HG02884 (cell line): Measurements from ENCODE around the gene PLAU.
"Not testable (repeated sequence)": the region's sequence is repeated elsewhere in the genome, so short reads cannot be mapped to it uniquely, and the experiment has no call there.

Experiments used
- ATAC-seq: cut with Tn5 transposase; IDR thresholded peaks from one replicate; pipeline ENCODE4 v1.9.1; 2021; ENCODE audit warnings: mild to moderate bottlenecking, moderate library complexity; ENCODE audit not compliant: unreplicated experiment

The PLAU gene

GRCh38 chr10:73919481-73919880 is 8.5 kb downstream of the PLAU start:
- ATAC-seq, result not testable (repeated sequence)

DNA sequence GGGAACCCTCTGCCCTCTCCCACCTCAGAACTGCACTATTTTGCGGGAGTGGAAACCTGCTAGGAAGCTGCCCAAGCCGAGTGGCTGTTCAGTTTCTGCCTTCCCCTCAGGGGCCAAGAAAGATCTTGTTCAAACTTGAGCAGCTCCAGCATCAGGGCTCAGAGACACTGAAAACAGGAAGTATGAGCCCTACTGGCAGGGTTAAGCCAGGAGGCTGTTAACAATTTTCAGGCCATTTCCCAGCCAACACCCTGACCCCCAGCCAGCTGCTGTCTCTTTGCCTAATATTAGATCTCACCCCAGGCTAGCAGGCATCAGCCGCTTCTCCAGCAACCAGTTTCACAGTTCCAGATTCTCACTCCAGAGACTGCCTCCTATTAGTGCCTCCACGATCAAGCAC is 9.2 kb downstream of the PLAU start:
- no peak for ATAC-seq

DNA sequence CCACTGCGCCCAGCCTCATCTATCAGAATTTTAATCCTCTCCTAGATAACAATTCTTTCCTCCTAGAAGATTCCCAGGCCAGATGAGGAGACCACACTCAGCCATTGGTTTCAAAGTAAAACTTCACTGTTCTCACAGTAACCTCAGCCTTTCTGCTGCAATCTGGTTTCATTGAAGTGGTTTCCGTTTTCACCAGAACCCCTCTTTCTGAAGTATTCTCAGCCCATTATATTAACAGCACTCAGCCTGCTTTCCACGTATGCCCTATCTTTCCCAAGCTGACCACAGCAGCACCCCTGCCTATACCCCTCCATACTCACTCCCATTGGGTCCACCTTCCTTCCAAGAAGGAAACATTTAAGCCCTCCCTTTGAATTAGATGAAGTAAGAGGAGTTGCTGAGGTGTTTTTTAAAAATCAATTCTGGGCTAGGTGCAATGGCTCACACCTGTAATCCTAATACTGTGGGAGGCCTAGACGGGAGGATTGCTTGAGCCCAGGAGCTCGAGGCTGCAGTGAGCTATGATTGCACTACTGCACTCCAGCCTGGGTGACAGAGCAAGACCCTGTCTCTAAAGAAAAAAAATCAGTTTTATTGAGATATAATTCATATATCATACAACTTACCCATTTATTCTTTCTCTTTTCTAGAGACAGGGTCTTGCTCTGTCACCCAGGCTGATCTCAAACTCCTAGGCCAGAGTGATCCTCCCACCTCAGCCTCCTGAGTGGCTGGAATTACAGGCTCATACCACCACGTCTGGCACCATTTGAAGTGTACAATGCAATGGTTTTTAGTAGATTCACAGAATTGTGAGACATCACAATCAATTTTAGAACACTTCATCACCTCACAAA is 11.3 kb downstream of the PLAU start:
- no peak for ATAC-seq

DNA sequence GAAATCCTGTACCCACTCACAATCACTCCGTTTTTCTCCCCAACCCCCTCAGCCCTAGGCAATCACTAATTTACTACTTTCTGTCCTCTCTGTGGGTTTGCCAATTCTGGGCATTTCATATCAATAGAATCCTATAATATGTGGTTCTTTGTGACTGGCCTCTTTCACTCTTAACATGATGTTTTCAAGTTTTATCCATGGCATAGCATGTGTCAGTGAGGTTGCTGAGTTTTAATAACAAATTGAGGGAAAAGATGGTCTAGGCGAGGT is 11.9 kb downstream of the PLAU start:
- ATAC-seq, result no peak

GRCh38 chr10:73923935-73924598 is 13.1 kb downstream of the PLAU start:
- no peak for ATAC-seq

- no peak for ATAC-seq
These were observed 14.0 kb downstream of the PLAU start for GRCh38 chr10:73924935-73925334.

GRCh38 chr10:73925539-73925938 is 14.6 kb downstream of the PLAU start:
- no peak for ATAC-seq

- no peak for ATAC-seq
These were observed 15.3 kb downstream of the PLAU start for GRCh38 chr10:73926152-73926764.

DNA sequence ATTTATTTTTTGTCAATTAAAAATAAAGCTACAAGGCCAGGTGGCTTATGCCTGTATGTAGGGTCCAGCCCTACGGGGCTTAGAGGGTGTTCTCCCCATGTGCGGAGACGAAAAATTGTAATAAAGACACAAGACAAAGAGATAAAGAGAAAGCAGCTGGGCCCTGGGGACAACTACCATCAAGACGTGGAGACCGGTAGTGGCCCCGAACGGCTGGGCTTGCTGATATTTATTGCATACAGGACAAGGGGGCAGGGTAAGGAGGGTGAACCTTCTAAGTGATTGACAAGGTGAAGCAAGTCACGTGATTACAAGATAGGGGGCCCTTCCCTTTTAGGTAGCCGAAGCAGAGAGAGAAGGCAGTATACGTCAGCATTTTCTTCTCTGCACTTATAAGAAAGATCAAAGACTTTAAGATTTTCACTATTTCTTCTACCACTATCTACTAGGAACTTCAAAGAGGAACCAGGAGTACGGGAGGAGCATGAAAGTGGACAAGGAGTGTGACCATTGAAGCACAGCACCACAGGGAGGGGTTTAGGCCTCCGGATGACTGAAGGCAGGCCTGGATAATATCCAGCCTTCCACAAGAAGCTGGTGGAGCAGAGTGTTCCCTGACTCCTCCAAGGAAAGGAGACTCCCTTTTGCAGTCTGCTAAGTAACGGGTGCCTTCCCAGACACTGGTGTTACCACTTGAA is 19.8 kb downstream of the PLAU start:
- ATAC-seq, result not testable (repeated sequence)

- ATAC-seq, result peak; percentile 63
These were observed 21.1 kb downstream of the PLAU start for GRCh38 chr10:73931767-73932619.

DNA sequence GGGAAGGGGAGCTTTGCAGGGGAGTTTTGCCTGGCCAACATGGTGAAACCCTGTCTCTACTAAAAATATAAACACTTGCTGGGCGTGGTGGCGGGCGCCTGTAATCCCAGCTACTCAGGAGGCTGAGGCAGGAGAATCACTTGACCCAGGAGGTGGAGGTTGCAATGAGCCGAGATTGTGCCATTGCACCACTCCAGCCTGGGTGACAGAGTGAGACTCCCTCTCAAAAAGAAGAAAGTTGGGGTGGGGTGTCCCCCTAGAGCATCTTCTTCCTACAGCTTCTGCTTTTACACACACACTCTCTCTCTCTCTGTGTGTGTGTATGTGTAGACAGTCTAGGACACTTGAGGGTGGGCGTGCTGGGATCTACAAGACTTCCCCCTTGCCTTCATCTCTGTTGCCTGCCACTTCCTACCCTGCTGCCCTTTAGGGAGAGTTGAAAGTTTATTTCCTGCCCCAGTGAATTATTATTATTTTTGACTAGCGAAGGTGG is 21.7 kb downstream of the PLAU start:
- peak; percentile 15 for ATAC-seq

- no peak for ATAC-seq
These were observed 23.1 kb downstream of the PLAU start for GRCh38 chr10:73934074-73934473.

DNA sequence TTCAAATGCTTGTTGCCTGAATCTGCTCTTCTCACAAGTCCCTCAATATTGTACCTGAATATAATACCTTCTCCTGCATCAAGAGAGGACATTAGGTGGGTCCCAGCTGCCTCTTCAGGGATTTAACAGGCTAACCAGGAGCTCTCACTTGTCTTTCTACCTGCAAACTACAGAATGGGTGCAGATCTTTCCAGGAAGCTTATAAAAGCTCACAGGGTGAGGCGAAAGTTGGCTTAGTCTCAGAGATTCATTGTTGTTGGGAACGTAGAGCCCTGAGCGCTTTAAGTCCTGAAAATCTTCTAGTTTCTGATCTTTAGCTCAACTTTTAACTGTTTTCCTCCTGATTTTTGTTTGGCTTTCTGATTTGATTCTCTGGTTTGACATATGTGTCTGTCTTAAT is 25.0 kb downstream of the PLAU start:
- no peak for ATAC-seq

DNA sequence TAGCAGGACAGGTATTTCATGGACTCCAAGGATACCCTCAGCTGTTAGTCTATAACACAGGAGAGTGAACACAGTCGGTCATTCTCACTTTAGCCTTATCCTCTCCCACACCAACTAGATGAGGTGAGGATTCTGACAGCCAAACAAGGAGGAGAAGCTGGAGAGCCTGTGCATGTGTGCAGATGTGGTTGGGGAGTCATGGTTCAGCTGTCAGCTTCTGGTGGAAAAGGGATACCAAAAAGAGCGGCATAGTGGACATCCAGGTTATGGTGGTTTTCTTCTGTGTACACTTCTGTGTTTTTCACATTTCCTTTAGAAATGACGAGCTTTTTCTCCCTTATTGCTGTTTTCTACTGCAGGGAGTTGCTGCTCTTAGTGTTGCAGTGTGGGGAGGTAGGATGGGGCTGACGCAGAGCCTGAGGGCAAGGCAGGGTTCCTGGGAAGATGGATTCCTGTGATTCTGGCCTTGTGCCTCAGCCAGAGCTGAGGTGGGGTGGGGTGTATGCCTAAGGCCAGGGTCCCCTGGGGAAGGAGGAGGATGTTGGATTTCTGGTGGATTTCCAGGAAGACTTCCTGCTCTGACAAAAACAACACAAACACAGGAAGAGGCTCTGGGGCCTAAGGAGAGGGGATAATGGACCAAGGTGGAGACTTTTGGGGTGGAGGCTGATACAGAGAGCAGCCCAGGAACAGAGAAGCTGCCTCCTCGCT is 26.6 kb downstream of the PLAU start:
- no peak for ATAC-seq

DNA sequence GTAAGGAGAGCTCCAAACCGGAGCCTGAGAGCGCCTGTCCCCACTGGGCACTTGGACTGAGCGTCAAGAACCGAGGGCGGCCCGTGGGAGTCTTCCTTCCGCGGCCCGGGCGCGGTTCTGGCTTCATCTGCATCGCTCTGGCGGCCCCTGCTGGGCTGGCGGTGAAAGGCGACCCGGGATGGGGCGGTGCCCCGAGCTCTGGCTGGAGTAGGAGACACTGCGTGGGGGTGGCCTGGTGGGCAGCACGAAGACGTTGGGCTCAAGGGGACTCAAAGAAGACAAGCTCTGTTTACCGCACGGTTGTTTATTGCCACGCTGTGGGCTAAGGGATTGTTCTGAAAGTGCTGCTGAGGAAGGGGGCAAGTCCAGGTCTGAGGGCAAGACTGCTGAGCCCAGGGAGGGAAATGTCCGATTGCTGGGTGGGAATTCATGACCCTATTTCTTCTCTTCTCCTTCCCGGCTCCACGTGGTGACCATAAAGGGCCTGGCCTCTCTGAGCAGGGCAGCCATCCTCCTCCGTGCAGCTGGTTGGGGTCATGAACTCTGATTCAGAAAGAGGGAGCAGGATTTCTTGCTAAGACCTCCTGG is 29.8 kb downstream of the PLAU start:
- ATAC-seq, result peak; percentile 70

- ATAC-seq, result no peak
These were observed 30.4 kb downstream of the PLAU start for GRCh38 chr10:73941300-73941699.

- no peak for ATAC-seq
These were observed 33.6 kb downstream of the PLAU start for GRCh38 chr10:73944356-73945100.

GRCh38 chr10:73946253-73947145 is 35.6 kb downstream of the PLAU start:
- ATAC-seq, result no peak
